HG03342 (cell line): ENCODE measurements around the gene NMBR.
"Not testable (repeated sequence)": the region's sequence is repeated elsewhere in the genome, so short reads cannot be mapped to it uniquely, and the experiment has no call there.

ENCODE experiments used
- ATAC-seq: cut with Tn5 transposase; IDR thresholded peaks from one replicate; pipeline ENCODE4 v1.9.1; 2021; ENCODE audit warnings: mild to moderate bottlenecking, moderate library complexity; ENCODE audit not compliant: unreplicated experiment

The NMBR gene

GRCh38 chr6:142146828-142147662, at the start of gene NMBR, which contains the start of gene VTA1:
Gene NMBR, minus strand, starts transcription at chr6:142147122. Its CDS starts 58,464 bp downstream, at chr6:142088658.
Gene VTA1, plus strand, starts transcription at chr6:142147263. Its CDS starts 25 bp downstream, at chr6:142147288.
- ATAC-seq, result peak; percentile 99

- no peak for ATAC-seq
Observed at GRCh38 chr6:142195862-142196541, 49.1 kb upstream of the NMBR start.

- no peak for ATAC-seq
Observed at GRCh38 chr6:142193621-142194020, 46.7 kb upstream of the NMBR start.

GRCh38 chr6:142192343-142192742, 45.4 kb upstream of the NMBR start:
- no peak for ATAC-seq

GRCh38 chr6:142189057-142189456, 42.1 kb upstream of the NMBR start:
- ATAC-seq, result no peak

- ATAC-seq, result not testable (repeated sequence)
Observed at GRCh38 chr6:142188341-142188740, 41.4 kb upstream of the NMBR start.

GRCh38 chr6:142187209-142187608, 40.3 kb upstream of the NMBR start:
- ATAC-seq, result no peak

- ATAC-seq, result no peak
Observed at GRCh38 chr6:142185641-142186040, 38.7 kb upstream of the NMBR start.

- ATAC-seq, result no peak
Observed at GRCh38 chr6:142184307-142184706, 37.4 kb upstream of the NMBR start.

- no peak for ATAC-seq
Observed at GRCh38 chr6:142183351-142183750, 36.4 kb upstream of the NMBR start.

GRCh38 chr6:142182004-142182403, 35.1 kb upstream of the NMBR start:
- ATAC-seq, result no peak

GRCh38 chr6:142178129-142178528, 31.2 kb upstream of the NMBR start:
- no peak for ATAC-seq

GRCh38 chr6:142174703-142175102, 27.8 kb upstream of the NMBR start:
- ATAC-seq, result no peak

- no peak for ATAC-seq
Observed at GRCh38 chr6:142173980-142174379, 27.1 kb upstream of the NMBR start.

GRCh38 chr6:142172758-142173157, 25.8 kb upstream of the NMBR start:
- ATAC-seq, result no peak

- no peak for ATAC-seq
Observed at GRCh38 chr6:142171351-142171750, 24.4 kb upstream of the NMBR start.

- ATAC-seq, result no peak
Observed at GRCh38 chr6:142167486-142167885, 20.6 kb upstream of the NMBR start.

- ATAC-seq, result no peak
Observed at GRCh38 chr6:142167071-142167470, 20.1 kb upstream of the NMBR start.

GRCh38 chr6:142165227-142165626, 18.3 kb upstream of the NMBR start:
- no peak for ATAC-seq

GRCh38 chr6:142162780-142163179, 15.9 kb upstream of the NMBR start:
- ATAC-seq, result no peak

GRCh38 chr6:142156758-142157068, 9.8 kb upstream of the NMBR start:
- not testable (repeated sequence) for ATAC-seq
